ENCODE measurements around the gene ZFR2.
"Not testable (repeated sequence)": the region's sequence is repeated elsewhere in the genome, so short reads cannot be mapped to it uniquely, and the experiment has no call there.

- TF ChIP-seq POLR2A (IDR thresholded peaks at IDR 0.05; ENCODE audit: low read length); GATA1 (IDR thresholded peaks at IDR 0.05; ENCODE audit: low read depth, low read length): not testable (repeated sequence)
These were observed 5.9 kb upstream of the ZFR2 start for GRCh38 chr19:3874695-3875094.

Measured in erythroblast (primary cell).